A204.1 (cell line): ENCODE data around the gene NBL1.
A peak's percentile ranks its signal among the peaks of the same experiment; 100 is the strongest.

ENCODE experiments used
- FAIRE-seq: peaks from 2 replicates; lab custom pipeline; 2012; peaks lifted over from hg19 to GRCh38; lab: Jason Lieb, UNC

The NBL1 gene

GRCh38 chr1:19643602-19644394 lies at the start of gene NBL1:
NBL1 (plus strand) TSS chr1:19644311; CDS start chr1:19655031, 10,720 bp downstream.
- no peak for FAIRE-seq

GRCh38 chr1:19596065-19596713 lies 47.9 kb upstream of the NBL1 start:
- FAIRE-seq, result no peak

GRCh38 chr1:19596714-19597495 lies 47.2 kb upstream of the NBL1 start:
- peak; percentile 96 for FAIRE-seq

GRCh38 chr1:19597496-19598309 lies 46.4 kb upstream of the NBL1 start:
- FAIRE-seq, result no peak

GRCh38 chr1:19599810-19600209 lies 44.3 kb upstream of the NBL1 start:
- FAIRE-seq, result no peak

- FAIRE-seq, result no peak
Measured at GRCh38 chr1:19602486-19602885, 41.6 kb upstream of the NBL1 start.

GRCh38 chr1:19605967-19606366 lies 38.1 kb upstream of the NBL1 start:
- FAIRE-seq, result no peak

GRCh38 chr1:19606817-19607642 lies 37.1 kb upstream of the NBL1 start:
- no peak for FAIRE-seq

- FAIRE-seq, result no peak
Measured at GRCh38 chr1:19608232-19608631, 35.9 kb upstream of the NBL1 start.

- no peak for FAIRE-seq
Measured at GRCh38 chr1:19610282-19610981, 33.7 kb upstream of the NBL1 start.

- FAIRE-seq, result no peak
Measured at GRCh38 chr1:19612530-19612929, 31.6 kb upstream of the NBL1 start.

- no peak for FAIRE-seq
Measured at GRCh38 chr1:19613171-19613703, 30.9 kb upstream of the NBL1 start.

- no peak for FAIRE-seq
Measured at GRCh38 chr1:19615438-19615837, 28.7 kb upstream of the NBL1 start.

- FAIRE-seq, result no peak
Measured at GRCh38 chr1:19616489-19616888, 27.6 kb upstream of the NBL1 start.

GRCh38 chr1:19617376-19617775 lies 26.7 kb upstream of the NBL1 start:
- no peak for FAIRE-seq

GRCh38 chr1:19618428-19618827 lies 25.7 kb upstream of the NBL1 start:
- FAIRE-seq, result no peak

- FAIRE-seq, result no peak
Measured at GRCh38 chr1:19619697-19620384, 24.3 kb upstream of the NBL1 start.

- FAIRE-seq, result no peak
Measured at GRCh38 chr1:19620786-19621185, 23.3 kb upstream of the NBL1 start.

GRCh38 chr1:19621274-19621950 lies 22.7 kb upstream of the NBL1 start:
- no peak for FAIRE-seq
